GM12865 (cell line): ENCODE results near the gene SMCO2.
A peak's percentile ranks its signal among the peaks of the same experiment; 100 is the strongest.

Experiments
- DNase-seq: peaks from one replicate; pipeline ENCODE4 v3.0.0; 2010; ENCODE audit warnings: low read depth
- H3K4me3 ChIP-seq: 2 replicates; pipeline ENCODE4 v1.5.1; 2011; ENCODE audit warnings: mild to moderate bottlenecking, low read depth, low read length, control low read depth
- CTCF ChIP-seq: IDR thresholded peaks from 2 replicates; pipeline ENCODE4 v1.5.1; 2011; ENCODE audit warnings: low read length, control low read depth, low read depth, inconsistent platforms; ENCODE audit not compliant: insufficient read depth; ENCODE audit errors: missing control alignments

The SMCO2 gene

GRCh38 chr12:27528788-27529187 lies 82.3 kb downstream of the SMCO2 start:
- no peak overlapping the region for H3K4me3 ChIP-seq
- TF ChIP-seq CTCF = no peak
- no peak for DNase-seq

GRCh38 chr12:27530157-27530922 lies 83.8 kb downstream of the SMCO2 start:
- TF ChIP-seq CTCF = no peak
- H3K4me3 ChIP-seq = no peak overlapping the region
- peak; percentile 33 for DNase-seq

- H3K4me3 ChIP-seq = no peak overlapping the region
- no peak for DNase-seq
Observed at GRCh38 chr12:27531896-27532295, 85.4 kb downstream of the SMCO2 start.

GRCh38 chr12:27534060-27534764 lies 87.7 kb downstream of the SMCO2 start:
- H3K4me3 ChIP-seq = no peak overlapping the region
- DNase-seq = peak; percentile 87
- no peak for TF ChIP-seq CTCF

More at GRCh38 chr12:27531896-27532295, 85.4 kb downstream of the SMCO2 start:
- TF ChIP-seq CTCF = no peak

GRCh38 chr12:27534765-27535161 lies 88.2 kb downstream of the SMCO2 start:
- DNase-seq = no peak
- H3K4me3 ChIP-seq = 0 out of 2 replicates have a peak overlapping the region, but pooled peaks have one; percentile 4
- TF ChIP-seq CTCF = no peak

- no peak overlapping the region for H3K4me3 ChIP-seq
- TF ChIP-seq CTCF = no peak
- peak; percentile 61 for DNase-seq
Observed at GRCh38 chr12:27535318-27535717, 88.8 kb downstream of the SMCO2 start.
